Subcutaneous abdominal adipose tissue (tissue), 5 donors: ENCODE results near the gene PDE8B.
A peak's percentile ranks its signal among the peaks of the same experiment; 100 is the strongest.

Experiments
- H3K27ac ChIP-seq: one replicate; pipeline ENCODE4 v1.7.0; 2013; ENCODE audit warnings: low read depth, mild to moderate bottlenecking, inconsistent platforms, low read length, moderate library complexity
- H3K27me3 ChIP-seq, 5 donors: one replicate each; pipeline ENCODE4 v1.7.0; 2013; ENCODE audit warnings: low read length in 5 of 5, inconsistent platforms in 1 of 5; ENCODE audit not compliant: control insufficient read depth in 5 of 5, insufficient read depth in 4 of 5
- H3K36me3 ChIP-seq, 5 donors: one replicate each; pipeline ENCODE4 v1.7.0; 2013; ENCODE audit warnings: low read length in 5 of 5; ENCODE audit not compliant: control insufficient read depth in 5 of 5, insufficient read depth in 5 of 5
- H3K4me1 ChIP-seq, 5 donors: one replicate each; pipeline ENCODE4 v1.7.0; 2013; ENCODE audit warnings: low read length in 5 of 5, mild to moderate bottlenecking in 3 of 5, moderate library complexity in 1 of 5; ENCODE audit not compliant: control insufficient read depth in 5 of 5, insufficient read depth in 5 of 5
- H3K4me3 ChIP-seq, 5 donors: one replicate each; pipeline ENCODE4 v1.7.0; 2013; ENCODE audit warnings: low read length in 5 of 5, low read depth in 1 of 5
- H3K9ac ChIP-seq, 5 donors: one replicate each; pipeline ENCODE4 v1.7.0; 2013; ENCODE audit warnings: low read length in 5 of 5, mild to moderate bottlenecking in 4 of 5, moderate library complexity in 3 of 5
- H3K9me3 ChIP-seq, 5 donors: one replicate each; pipeline ENCODE4 v1.7.0; 2013; ENCODE audit warnings: low read length in 5 of 5; ENCODE audit not compliant: control insufficient read depth in 5 of 5
- donor health status: healthy.
- donor health status: healthy.
- donor health status: healthy.
- donor health status: healthy.
- donor health status: healthy.

PDE8B gene

DNA sequence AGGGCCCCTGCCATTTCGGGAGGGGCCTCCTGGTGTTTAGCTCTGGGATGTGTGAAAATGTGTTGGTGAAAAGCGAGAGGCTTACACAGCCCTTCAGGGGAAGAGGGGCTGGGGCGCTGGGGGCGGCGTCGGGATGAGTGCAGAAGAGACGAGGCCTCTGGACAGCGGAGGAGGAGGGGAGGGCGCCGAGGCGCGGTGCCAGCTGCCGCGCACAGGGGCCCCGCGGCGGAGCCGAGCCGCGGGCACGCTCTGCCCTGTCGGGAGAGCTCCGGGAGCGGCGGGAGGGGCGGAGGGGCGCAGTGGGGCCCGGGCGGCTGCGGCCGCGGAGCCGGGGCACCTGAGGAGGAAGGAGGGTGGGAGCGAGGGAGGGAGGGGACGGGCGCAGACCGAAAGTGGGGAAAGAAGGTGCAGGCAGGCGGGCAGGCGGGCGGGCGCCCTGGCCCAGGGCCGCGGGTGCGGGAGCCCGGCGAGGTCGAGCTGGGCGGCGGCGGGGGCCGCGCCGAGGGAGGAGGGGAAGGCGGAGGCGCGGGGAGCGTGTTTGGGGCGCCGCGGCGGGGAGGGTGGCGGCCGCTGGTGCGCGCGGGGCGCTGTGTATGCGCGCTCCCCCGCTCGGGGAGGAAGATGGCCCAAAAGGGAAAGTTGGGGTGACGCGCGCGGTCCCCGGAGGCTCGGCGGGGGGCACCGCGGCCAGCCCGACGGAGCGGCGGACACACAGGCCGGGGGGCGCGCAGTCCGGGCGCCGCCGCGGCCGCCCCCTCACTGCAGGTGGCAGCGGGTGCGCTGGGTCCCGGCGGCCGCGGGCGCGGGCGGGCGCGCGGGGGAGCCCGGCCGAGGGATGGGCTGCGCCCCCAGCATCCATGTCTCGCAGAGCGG lies at the start of gene PDE8B:
Gene PDE8B, plus strand, starts transcription at position 590 of the 873 bp plus-strand sequence. Its CDS starts 246 bp downstream, at position 836.
- Histone ChIP-seq H3K4me1 (peaks cover 0 to 21% (median 12%) of the 10 kb centered on the region in 5 donors), H3K27ac (no peak within 1 kb of the TSS), H3K9me3 (no peaks in the 10 kb centered on the region), H3K36me3 (no peaks in the 10 kb centered on the region), H3K4me3 (peak within 1 kb of the TSS; percentile 54 to 75 (median 70)), H3K9ac (peak within 1 kb of the TSS in 2 of 5 donors; percentile 33 to 45), H3K27me3 (peaks cover 0 to 9% (median 5%) of the 10 kb centered on the region in 5 donors)

DNA sequence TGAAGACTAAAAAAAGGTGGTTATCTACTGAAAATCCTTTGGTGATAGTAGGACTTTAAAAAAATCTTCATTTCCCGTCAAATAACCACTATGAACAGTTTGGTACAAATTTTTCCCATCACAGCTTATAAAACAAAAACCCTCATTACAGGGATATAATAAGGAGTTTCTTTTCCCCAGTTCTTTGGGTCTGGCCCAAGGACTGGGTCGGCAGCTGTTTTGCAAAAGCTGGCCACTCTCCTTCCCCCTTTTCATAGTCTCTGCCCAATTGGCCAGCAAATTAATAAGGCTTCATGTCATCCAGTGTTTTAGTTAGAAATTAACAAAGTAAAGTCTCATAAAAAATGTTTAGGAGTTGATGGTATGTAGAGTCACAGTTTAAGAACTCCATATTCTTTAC lies 47.0 kb upstream of the PDE8B start:
- no peaks in the 10 kb centered on the region for H3K36me3 ChIP-seq
- peaks cover 5 to 23% (median 18%) of the 10 kb centered on the region in 5 donors for H3K4me1 ChIP-seq
- no peaks in the 10 kb centered on the region for H3K27me3 ChIP-seq
- H3K9ac ChIP-seq: no peak overlapping the region
- H3K27ac ChIP-seq: no peak overlapping the region
- no peak overlapping the region for H3K4me3 ChIP-seq
- no peaks in the 10 kb centered on the region for H3K9me3 ChIP-seq

DNA sequence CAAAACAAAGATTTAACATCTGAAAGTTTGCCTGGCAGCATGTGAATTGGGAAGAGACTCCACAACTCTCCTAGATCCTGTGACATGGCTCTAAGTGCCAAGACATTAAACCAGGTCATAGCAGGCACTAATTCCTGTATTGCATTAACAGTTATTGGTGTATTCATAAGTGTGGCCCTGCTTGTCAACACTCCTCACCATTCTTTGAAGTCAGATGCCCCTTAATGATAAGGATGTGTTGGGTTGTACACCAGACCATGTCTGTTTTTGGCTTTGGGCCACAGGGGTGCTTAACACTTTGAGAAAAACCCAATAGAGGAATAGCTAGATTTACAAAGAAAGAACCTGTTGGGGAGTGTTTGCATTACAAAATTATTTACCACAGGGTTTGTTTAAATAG lies 43.4 kb upstream of the PDE8B start:
- Histone ChIP-seq H3K9ac (no peak overlapping the region), H3K27ac (peak overlapping the region; percentile 68), H3K36me3 (no peaks in the 10 kb centered on the region)

DNA sequence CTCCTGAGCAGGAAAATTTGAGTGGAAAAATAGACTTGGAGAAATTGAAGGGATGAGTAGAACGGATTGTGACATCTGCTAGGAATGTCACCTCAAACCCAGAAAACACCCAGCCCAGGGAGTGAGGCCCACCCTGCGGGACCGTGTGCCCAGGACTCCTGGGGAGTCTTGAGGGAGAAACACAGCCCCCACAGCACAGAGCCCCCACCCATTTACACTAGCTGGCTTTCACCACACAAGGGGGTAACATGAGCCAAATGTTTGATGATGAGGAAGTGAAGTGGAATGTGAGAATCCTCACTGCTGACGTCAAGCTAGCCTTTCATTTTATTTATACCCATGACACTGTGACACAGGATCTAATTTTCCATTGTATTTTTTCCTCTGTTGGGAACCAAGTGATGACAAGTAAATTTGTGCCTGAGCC lies 42.8 kb upstream of the PDE8B start:
- H3K27ac ChIP-seq: peak overlapping the region; percentile 68
- H3K9ac ChIP-seq: no peak overlapping the region
- peak overlapping the region in 1 of 5 donors; percentile 8 for H3K4me3 ChIP-seq

More for the DNA sequence above, 43.4 kb upstream of the PDE8B start:
- no peaks in the 10 kb centered on the region for H3K27me3 ChIP-seq
- H3K4me1 ChIP-seq: peaks cover 5 to 54% (median 41%) of the 10 kb centered on the region in 5 donors
- no peak overlapping the region for H3K4me3 ChIP-seq
- H3K9me3 ChIP-seq: no peaks in the 10 kb centered on the region

DNA sequence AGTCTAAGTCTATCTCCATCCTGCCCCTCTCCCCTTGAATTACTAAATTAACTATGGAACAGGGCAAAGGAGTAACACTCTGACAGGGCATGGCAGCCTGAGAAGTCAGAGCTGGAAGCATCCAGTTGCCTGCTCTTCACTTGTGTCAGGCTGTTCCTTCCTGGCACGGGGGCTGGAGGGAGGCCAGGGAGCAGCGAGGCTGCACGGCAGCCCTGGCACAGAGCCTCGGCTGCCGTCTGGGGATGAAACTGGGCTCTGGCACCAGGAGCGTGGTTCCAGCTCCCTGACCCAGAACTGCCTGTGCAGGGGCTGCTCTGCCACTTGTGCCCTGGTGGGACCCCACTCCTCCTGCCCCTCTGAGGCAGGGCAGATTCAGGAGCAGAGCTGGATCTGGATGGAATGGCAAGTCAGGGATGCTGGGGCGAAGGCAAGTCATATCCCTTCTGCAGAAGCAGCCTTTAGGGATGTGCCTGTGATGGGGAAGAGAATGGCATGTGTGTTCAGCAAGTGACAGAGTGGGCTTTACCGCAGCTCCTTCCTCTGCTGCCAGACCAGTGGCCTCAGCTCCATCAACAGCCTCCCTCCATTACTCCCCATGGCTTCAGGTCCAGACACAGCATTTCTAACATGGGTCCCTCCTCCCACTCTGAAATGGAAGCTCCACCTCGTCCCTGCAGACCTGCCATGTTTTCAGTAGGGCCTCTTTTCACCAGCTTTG lies 42.2 kb upstream of the PDE8B start:
- peak overlapping the region in 2 of 5 donors; percentile 5 to 8 for H3K4me3 ChIP-seq

More for the DNA sequence above, 42.8 kb upstream of the PDE8B start:
- Histone ChIP-seq H3K4me1 (peaks cover 5 to 56% (median 41%) of the 10 kb centered on the region in 5 donors), H3K36me3 (no peaks in the 10 kb centered on the region), H3K27me3 (no peaks in the 10 kb centered on the region), H3K9me3 (no peaks in the 10 kb centered on the region)

DNA sequence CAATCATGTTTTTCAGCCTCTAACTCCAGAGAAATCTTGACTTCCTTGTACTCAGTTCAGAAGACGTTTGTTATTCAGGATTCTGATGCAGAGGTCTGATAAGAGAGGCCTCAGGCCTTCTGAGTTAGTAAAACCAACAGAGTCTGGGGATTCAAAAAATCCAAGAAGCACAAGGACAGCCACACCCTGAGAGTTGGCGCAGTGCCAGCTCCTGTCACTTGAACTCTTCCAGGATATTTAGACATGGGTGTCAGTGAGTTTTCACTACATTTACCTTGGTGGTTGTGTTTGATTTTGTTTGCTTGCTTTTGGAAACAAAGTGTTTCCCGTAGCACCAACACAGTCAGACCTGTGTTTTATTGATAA lies 41.6 kb upstream of the PDE8B start:
- Histone ChIP-seq H3K27me3 (no peaks in the 10 kb centered on the region), H3K27ac (peak overlapping the region; percentile 68), H3K4me3 (no peak overlapping the region), H3K9me3 (no peaks in the 10 kb centered on the region), H3K9ac (no peak overlapping the region), H3K36me3 (no peaks in the 10 kb centered on the region), H3K4me1 (peaks cover 5 to 56% (median 41%) of the 10 kb centered on the region in 5 donors)

More for the DNA sequence above, 42.2 kb upstream of the PDE8B start:
- Histone ChIP-seq H3K27me3 (no peaks in the 10 kb centered on the region), H3K27ac (peak overlapping the region; percentile 68), H3K36me3 (no peaks in the 10 kb centered on the region), H3K9ac (peak overlapping the region in 2 of 5 donors; percentile 11 to 33), H3K4me1 (peaks cover 5 to 56% (median 41%) of the 10 kb centered on the region in 5 donors), H3K9me3 (no peaks in the 10 kb centered on the region)

DNA sequence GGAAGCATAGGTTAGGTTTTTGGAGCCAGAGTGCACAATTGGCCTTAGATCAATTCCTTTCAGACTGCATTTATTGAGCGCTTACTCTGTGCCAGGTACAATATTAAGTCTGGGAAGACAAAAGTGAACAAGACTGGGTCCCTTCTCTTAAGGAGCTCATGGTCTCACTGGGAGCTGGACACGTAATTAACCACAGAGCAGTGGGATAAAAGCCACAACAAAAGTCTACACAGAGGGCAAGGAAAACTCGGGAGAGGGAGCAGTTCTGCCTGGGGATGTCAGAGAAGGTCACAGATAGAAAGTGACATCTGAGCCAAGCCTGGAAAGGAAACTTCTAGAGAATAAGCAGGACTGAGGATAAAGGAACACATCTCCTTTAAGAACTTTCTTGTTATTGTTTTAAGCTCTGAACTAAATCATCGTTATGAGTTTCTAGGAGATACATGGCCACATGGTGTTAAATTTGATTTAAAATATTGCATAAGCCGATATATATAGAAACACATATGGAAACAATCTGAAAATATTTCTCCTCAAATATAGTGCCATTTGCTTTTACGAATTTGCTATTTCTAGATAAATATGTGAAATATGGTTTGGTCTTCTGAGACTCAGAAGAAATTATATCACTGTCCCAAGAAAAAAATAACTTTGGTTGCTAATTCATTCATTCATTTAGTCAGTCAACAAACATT lies 40.1 kb upstream of the PDE8B start:
- H3K27ac ChIP-seq: peak overlapping the region; percentile 68

GRCh38 chr5:77171141-77171910 lies 39.2 kb upstream of the PDE8B start:
- H3K9ac ChIP-seq: no peak overlapping the region
- peaks cover 5 to 56% (median 41%) of the 10 kb centered on the region in 5 donors for H3K4me1 ChIP-seq
- no peaks in the 10 kb centered on the region for H3K9me3 ChIP-seq
- no peaks in the 10 kb centered on the region for H3K27me3 ChIP-seq
- peak overlapping the region; percentile 27 for H3K27ac ChIP-seq
- no peak overlapping the region for H3K4me3 ChIP-seq
- H3K36me3 ChIP-seq: no peaks in the 10 kb centered on the region

More for the DNA sequence above, 40.1 kb upstream of the PDE8B start:
- Histone ChIP-seq H3K4me3 (no peak overlapping the region), H3K4me1 (peaks cover 5 to 56% (median 41%) of the 10 kb centered on the region in 5 donors), H3K9me3 (no peaks in the 10 kb centered on the region), H3K9ac (no peak overlapping the region), H3K27me3 (no peaks in the 10 kb centered on the region), H3K36me3 (no peaks in the 10 kb centered on the region)

DNA sequence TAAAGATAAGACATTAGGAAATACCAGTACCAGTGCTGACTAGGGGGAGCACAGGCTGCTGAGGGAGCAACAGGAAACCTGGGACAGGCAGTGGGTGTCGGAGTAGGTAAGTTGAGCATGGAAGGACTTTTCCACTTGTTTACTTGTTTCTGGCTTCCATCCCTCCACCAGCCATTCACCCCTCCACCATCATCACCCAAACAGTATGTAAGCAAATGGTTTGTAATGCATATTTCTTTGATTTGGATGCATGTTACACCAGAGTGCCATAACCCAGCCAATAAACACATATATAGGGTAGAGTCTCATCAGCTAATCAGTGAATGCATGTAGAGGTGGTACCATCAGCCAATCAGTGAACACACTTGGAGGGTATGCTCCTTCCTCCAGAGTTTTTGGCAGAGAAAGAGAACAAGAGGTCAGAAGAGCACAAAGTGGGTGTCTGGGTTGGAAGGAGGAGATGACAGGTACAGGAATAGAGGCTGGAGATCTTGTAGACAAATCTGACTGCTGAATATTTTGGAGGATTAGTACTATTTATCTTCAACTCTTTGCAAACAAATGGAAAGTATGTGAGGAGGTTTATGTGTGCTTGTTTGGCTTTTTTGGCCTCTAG lies 37.7 kb upstream of the PDE8B start:
- Histone ChIP-seq H3K27ac (no peak overlapping the region), H3K36me3 (no peaks in the 10 kb centered on the region), H3K9me3 (no peaks in the 10 kb centered on the region), H3K9ac (no peak overlapping the region), H3K27me3 (no peaks in the 10 kb centered on the region), H3K4me1 (peaks cover under 1 to 43% (median 29%) of the 10 kb centered on the region in 5 donors), H3K4me3 (no peak overlapping the region)
